ENCODE measurements around the gene NSMCE1.
A peak's percentile ranks its signal among the peaks of the same experiment; 100 is the strongest.

Gene NSMCE1

GRCh38 chr16:27235055-27235937, 33.3 kb downstream of the NSMCE1 start:
- H3K4me3 ChIP-seq = no peak overlapping the region

GRCh38 chr16:27234603-27235002, 34.0 kb downstream of the NSMCE1 start:
- Histone ChIP-seq H3K4me1 (peaks cover 0 to 28% (median 22%) of the 10 kb centered on the region in 4 donors), H3K4me3 (no peak overlapping the region), H3K27ac (peak overlapping the region; percentile 20 to 59), H3K9me3 (no peaks in the 10 kb centered on the region), H3K27me3 (no peaks in the 10 kb centered on the region), H3K36me3 (peaks cover 9 to 46% (median 21%) of the 10 kb centered on the region in 3 donors)
- intact Hi-C loops (cut with DNase I; ENCODE audit: low total_unique reads) = loop anchor here (2.0 kb wide), 1 partner anchor 134 kb away; no protein-coding TSS in a partner anchor
- peak in 1 of 2 donors; percentile 57 for DNase-seq
- TF ChIP-seq, protein P1, sequence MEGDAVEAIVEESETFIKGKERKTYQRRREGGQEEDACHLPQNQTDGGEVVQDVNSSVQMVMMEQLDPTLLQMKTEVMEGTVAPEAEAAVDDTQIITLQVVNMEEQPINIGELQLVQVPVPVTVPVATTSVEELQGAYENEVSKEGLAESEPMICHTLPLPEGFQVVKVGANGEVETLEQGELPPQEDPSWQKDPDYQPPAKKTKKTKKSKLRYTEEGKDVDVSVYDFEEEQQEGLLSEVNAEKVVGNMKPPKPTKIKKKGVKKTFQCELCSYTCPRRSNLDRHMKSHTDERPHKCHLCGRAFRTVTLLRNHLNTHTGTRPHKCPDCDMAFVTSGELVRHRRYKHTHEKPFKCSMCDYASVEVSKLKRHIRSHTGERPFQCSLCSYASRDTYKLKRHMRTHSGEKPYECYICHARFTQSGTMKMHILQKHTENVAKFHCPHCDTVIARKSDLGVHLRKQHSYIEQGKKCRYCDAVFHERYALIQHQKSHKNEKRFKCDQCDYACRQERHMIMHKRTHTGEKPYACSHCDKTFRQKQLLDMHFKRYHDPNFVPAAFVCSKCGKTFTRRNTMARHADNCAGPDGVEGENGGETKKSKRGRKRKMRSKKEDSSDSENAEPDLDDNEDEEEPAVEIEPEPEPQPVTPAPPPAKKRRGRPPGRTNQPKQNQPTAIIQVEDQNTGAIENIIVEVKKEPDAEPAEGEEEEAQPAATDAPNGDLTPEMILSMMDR (IDR thresholded peaks at IDR 0.05) = no peak

More at GRCh38 chr16:27235055-27235937, 33.3 kb downstream of the NSMCE1 start:
- Histone ChIP-seq H3K27ac (peak overlapping the region; percentile 59 to 78), H3K4me1 (peaks cover 0 to 31% (median 24%) of the 10 kb centered on the region in 4 donors), H3K27me3 (no peaks in the 10 kb centered on the region), H3K9me3 (no peaks in the 10 kb centered on the region), H3K36me3 (peaks cover 5 to 39% (median 19%) of the 10 kb centered on the region in 3 donors)
- intact Hi-C loops (cut with DNase I; ENCODE audit: low total_unique reads) = loop anchor here (2.0 kb wide), 1 partner anchor 134 kb away; no protein-coding TSS in a partner anchor
- DNase-seq = peak; percentile 91 to 93
- TF ChIP-seq, protein P1 (IDR thresholded peaks at IDR 0.05) = peak; percentile 81 to 86

DNA sequence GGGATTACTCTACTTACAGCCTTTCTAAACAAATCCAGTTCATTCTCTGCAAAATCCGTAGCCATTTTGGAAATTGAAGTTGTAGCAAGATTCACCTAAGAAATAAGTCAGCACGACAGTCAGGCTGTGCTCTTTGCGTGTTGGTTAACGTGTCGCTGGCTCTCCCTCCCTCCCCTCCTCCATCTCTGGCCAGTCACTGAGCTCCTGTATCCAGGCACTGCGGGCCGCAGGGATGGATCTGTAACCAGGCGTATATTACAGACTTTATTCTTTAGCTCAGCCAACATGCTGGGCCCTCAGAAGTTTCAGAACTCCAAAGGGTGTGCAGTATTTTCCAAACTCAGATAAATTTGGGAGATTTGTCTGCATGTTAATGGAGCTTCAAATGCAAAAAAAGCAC, 34.4 kb downstream of the NSMCE1 start:
- Histone ChIP-seq H3K9me3 (no peaks in the 10 kb centered on the region), H3K4me1 (peaks cover 0 to 28% (median 22%) of the 10 kb centered on the region in 4 donors), H3K27me3 (no peaks in the 10 kb centered on the region), H3K36me3 (peaks cover 9 to 50% (median 21%) of the 10 kb centered on the region in 3 donors), H3K27ac (peak overlapping the region in 1 of 2 donors; percentile 59), H3K4me3 (no peak overlapping the region)
- intact Hi-C loops (cut with DNase I; ENCODE audit: low total_unique reads) = loop anchor here (2.0 kb wide), 1 partner anchor 135 kb away; no protein-coding TSS in a partner anchor
- TF ChIP-seq, protein P1 (IDR thresholded peaks at IDR 0.05) = no peak
- peak in 1 of 2 donors; percentile 38 for DNase-seq

DNA sequence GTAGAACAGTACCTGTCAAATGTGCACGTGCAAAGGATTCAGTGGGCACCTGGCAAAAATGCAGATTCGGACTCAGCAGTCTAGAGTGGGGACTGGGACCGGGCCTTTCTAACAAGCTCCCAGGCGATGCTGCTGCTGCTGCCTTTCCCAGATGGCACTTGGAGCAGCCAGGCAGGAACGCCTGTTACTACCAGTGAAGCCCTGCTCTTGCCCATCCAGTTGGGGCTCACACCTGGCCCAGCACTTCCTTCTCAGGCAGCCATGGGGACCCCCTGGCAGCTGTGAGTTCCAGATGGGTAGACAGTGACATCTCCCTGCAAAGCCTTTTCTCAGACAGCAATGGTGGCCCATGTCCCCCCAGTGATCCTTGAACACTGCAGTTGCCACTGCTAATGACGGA, 34.8 kb downstream of the NSMCE1 start:
- intact Hi-C loops (cut with DNase I; ENCODE audit: low total_unique reads) = loop anchor here (2.0 kb wide), 1 partner anchor 135 kb away; no protein-coding TSS in a partner anchor
- TF ChIP-seq, protein P1 (IDR thresholded peaks at IDR 0.05) = no peak
- no peaks in the 10 kb centered on the region for H3K27me3 ChIP-seq
- H3K9me3 ChIP-seq = no peaks in the 10 kb centered on the region
- no peak overlapping the region for H3K27ac ChIP-seq
- no peak overlapping the region for H3K4me3 ChIP-seq
- H3K36me3 ChIP-seq = peaks cover 9 to 54% (median 21%) of the 10 kb centered on the region in 3 donors
- peak in 1 of 2 donors; percentile 28 for DNase-seq
- peaks cover 0 to 28% (median 22%) of the 10 kb centered on the region in 4 donors for H3K4me1 ChIP-seq

DNA sequence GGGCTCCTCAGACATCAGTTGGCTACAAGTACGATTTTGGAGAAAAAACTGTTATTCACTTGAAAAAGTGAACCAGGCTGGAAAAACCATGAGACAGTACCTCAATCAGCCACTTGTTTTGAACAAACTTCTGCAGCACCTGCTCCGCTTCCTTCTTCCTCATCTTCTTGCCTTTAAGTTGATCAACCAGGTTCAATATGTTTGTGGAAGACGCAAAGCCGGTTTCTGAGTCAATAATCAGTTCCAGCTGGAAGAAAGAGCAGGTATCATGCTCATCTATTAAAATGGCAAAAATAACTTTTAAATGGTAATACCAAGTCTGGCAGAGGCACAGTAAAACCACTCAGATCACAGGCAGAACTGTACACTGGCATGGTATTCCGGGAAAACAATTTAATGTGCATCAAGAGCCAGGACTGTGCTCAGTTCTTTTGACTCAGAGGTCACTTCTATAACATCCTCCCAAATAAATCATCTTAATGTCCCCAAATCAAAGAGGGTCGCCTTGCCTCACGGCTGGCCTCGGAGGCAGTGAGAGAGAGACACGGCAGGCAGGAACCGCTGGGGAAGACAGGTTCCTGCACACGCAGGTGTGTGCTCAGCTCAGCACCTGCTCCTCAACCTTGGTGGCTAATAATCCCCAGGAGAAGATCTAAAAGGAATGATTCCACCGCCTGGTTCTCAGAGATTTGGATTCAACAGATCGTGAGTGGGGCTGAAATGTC, 35.5 kb downstream of the NSMCE1 start:
- TF ChIP-seq, protein P1 (IDR thresholded peaks at IDR 0.05) = no peak
- DNase-seq = peak in 1 of 2 donors; percentile 53

More for the DNA sequence above, 35.5 kb downstream of the NSMCE1 start:
- no peaks in the 10 kb centered on the region for H3K27me3 ChIP-seq
- peaks cover 0 to 25% (median 22%) of the 10 kb centered on the region in 4 donors for H3K4me1 ChIP-seq
- intact Hi-C loops (cut with DNase I; ENCODE audit: low total_unique reads) = no loop called here
- H3K9me3 ChIP-seq = no peaks in the 10 kb centered on the region
- no peak overlapping the region for H3K27ac ChIP-seq
- H3K4me3 ChIP-seq = no peak overlapping the region
- peaks cover 9 to 55% (median 21%) of the 10 kb centered on the region in 3 donors for H3K36me3 ChIP-seq

All from tibial artery (tissue), 4 donors.